ENCODE data around the gene SERINC5.

DNA sequence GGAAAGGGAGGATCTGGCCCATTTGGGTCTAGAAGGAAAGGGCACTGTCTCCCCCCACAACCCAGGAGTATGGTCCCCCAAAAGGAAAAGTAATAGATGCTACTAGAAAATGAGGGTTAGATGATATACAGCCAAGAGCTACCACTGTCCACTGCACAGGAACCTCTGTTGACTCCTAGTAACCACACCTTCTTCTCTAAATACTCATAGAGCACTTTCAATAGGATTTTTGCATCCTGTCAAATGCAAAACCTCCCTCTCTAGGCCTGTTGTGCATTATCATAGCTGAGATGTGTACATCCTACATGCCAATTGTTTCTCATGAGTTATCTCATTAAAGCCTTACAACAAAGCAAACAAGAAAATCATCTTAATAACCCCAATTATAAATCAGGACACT is 153.9 kb downstream of the SERINC5 start:
- TF ChIP-seq, protein P1, sequence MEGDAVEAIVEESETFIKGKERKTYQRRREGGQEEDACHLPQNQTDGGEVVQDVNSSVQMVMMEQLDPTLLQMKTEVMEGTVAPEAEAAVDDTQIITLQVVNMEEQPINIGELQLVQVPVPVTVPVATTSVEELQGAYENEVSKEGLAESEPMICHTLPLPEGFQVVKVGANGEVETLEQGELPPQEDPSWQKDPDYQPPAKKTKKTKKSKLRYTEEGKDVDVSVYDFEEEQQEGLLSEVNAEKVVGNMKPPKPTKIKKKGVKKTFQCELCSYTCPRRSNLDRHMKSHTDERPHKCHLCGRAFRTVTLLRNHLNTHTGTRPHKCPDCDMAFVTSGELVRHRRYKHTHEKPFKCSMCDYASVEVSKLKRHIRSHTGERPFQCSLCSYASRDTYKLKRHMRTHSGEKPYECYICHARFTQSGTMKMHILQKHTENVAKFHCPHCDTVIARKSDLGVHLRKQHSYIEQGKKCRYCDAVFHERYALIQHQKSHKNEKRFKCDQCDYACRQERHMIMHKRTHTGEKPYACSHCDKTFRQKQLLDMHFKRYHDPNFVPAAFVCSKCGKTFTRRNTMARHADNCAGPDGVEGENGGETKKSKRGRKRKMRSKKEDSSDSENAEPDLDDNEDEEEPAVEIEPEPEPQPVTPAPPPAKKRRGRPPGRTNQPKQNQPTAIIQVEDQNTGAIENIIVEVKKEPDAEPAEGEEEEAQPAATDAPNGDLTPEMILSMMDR (IDR thresholded peaks at IDR 0.05) = no peak
- no peak for TF ChIP-seq POLR2AphosphoS5 (IDR thresholded peaks at IDR 0.05)

Data from gastroesophageal sphincter (tissue), 3 donors.